Raji (cell line): ENCODE data around the gene BTRC.

ENCODE experiments used
- POLR2A ChIP-seq: IDR thresholded peaks from 2 replicates; pipeline ENCODE4 v1.6.1; 2011; ENCODE audit warnings: low read depth, low read length, control low read depth; ENCODE audit not compliant: insufficient read depth

BTRC gene

DNA sequence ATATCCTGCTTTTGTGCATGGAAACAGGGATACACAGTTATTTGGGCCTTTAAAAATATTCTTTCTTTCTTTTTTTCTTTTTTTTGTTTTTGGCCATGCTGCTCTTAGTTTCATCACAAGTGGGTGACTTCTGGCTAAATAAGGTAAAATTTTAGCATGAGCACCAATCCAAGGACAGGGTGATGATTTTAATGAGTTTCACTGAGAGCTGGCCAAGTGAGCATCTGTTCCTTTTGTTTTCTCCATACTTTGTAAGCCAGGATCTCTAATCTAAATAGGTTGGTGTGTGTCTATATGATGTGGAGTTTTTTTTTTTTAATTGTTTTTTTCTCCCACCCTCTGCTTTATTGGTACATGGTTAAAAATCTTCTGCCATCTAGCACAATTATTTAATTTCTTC is 127.3 kb downstream of the BTRC start:
- no peak for TF ChIP-seq POLR2A

DNA sequence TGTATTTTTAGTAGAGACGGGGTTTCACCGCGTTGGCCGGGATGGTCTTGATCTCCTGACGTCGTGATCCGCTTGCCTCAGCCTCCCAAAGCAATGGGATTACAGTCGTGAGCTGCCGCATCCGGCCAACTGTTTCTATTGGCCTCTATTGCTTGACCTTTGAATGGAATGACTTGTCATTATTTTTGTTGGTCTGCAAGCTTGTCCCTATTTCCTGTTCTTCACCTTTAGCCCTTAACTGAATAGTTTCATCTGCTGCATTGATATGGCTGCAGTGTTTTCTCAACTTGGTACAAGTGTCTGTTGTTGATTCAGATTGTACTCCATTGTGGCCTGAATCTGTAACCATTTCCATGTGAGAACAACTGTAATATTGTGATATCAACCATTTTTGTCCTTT is 128.6 kb downstream of the BTRC start:
- TF ChIP-seq POLR2A = no peak

DNA sequence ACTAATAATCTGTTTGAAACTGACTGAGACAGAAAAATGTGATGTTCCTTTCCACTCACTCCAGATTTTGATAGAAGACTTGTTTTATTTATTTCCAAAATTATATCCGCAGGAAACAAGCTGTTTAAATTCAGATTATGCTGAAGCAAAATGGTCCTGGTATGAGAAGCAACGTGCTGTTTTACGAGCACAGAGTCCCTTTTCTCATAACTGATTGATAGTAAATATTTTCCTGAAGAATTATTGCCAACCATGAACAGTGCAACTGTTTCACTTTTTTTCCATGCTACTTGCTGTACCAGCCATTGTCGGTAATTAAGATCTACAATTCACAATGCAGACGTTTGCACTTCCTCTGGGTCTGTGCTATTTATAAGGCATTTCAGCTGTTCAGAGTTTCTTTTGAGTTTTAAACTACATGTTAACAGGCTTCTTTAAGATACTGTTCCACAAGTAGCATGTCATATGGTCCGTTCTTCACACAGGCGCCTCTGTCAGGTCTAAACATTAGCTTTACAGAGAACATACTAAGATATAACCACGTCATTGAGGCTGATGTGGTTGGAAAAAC is 130.3 kb downstream of the BTRC start:
- TF ChIP-seq POLR2A = no peak

DNA sequence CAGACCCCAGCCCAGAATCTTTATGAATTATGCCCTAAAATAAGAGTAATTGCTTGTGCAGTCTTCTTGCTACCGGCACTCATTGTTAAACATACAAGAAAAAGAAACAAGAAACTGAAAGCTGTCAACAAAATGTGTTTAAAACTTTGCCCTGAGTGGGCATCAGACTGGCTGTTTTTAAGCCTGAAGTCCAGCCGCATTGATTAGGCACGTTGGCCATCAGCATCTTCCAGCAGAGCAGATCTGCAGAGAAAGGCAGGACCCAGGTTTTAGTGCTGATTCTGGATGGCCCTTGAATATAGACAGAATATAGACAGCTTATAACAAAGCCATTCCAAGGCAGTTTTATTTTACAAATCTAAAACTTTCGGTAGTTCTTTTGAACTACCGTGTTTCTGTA is 131.2 kb downstream of the BTRC start:
- TF ChIP-seq POLR2A = no peak

DNA sequence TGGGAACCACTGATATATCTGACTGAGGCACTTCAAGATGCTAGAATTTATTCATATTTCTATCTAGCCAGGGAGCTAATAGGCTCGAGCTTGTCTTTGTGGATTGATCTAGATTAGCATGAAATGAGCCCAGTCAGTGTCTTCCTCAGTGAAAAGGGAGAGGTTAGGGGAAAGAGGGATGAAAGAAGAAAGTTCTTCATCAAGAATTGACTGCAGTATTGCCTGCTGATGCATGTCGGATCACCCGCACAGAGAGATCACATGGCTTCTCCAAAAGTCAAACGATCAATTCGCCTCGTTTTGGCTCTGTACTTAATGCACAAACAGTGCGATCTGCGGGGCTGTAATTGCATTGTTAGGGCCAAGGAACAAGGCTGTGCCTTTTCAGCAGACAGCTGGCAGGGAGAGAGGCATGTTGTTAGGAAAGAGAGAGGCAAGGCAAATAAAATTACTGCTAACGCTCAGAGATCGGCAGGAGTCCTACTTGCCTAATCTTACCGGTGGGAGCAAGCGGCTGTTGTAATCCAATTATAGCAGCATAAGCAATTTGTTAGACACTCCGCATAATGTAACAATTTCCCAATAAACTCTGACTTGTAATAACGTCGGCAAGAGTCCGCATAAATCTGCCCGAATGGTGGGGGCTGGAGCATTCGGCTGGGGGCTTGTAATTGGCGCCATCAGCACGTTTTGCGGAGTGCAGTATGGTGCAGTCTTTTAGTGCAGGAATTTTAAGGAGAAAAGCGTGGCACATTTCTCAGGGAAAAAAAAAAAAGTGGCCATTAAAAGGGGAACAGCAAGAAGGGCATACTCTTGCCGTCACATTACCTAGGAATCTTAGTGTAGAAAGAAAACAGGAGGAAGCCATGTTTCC is 132.0 kb downstream of the BTRC start:
- TF ChIP-seq POLR2A = no peak

DNA sequence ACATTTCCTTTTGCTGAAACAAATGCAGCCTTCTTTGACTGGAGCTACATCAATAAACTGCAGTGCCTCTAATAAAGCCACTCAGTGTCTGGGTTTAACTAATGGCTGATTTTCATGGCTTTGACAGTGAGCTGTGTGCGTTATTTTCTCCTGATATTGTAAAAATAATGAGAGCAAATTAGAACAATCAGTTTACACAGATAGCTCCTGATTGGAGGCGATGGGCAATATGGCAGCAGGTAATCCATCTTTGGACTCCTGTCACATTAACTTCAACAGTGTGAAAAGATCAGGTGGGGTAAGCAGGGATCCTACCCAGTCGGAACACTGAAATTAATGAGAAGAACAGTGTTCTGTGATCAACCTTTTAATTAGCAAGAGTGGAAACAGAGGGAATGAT is 133.4 kb downstream of the BTRC start:
- TF ChIP-seq POLR2A = no peak

DNA sequence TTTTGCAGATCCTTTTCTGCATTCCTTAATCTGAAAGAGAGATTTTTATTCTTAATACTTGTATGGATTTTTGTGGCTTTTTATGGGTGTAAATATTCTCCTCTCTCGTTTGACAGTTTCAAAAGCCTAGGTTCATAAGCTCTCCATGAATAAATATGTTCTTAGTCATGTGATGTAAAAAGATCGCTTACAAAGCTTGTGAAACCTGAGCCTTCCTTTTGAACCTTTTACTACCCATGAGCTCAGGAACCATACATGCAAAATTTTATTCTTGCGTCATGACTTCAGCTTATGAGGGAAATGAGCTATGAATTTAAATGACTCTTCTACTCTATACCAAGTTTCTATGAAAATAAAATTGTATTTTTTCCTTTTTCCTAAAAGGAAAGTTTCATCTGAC is 135.4 kb downstream of the BTRC start:
- no peak for TF ChIP-seq POLR2A

DNA sequence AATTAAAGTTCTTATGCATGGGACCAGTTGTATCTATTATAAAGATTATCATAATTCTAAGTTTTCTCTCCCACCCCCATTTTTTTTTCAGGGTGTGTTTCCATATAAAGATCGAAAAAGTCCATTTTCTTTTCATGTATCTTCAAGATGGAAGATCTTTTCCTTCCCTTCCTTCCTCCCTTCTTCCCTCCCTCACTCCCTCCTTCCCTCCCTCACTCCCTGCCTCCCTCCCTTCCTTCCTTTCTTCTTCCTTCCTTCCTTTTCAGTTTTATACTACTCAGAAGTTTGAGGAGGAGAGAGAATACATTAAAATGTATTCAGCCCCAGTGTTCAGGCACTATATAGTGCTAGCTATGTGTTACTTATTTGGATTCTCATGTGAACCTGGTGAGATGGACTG is 136.1 kb downstream of the BTRC start:
- no peak for TF ChIP-seq POLR2A

DNA sequence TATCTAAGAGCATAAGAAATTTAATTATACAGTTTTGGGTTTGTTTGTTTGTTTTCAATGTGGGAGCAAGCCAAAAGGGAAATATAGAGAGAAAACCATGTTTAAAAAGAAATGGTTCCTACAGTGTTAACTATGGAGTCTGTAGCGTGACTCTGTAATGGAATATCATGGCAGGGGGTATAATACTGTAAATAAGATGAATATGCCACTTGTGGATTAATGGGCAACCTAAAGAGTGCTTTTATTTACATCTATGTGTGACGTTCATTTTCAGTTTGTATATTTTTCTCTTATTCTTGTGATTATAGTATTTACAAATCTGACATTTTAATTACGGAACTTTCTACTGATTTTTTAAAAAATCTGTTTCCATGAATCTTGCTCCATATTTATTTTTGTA is 138.2 kb downstream of the BTRC start:
- TF ChIP-seq POLR2A = no peak

DNA sequence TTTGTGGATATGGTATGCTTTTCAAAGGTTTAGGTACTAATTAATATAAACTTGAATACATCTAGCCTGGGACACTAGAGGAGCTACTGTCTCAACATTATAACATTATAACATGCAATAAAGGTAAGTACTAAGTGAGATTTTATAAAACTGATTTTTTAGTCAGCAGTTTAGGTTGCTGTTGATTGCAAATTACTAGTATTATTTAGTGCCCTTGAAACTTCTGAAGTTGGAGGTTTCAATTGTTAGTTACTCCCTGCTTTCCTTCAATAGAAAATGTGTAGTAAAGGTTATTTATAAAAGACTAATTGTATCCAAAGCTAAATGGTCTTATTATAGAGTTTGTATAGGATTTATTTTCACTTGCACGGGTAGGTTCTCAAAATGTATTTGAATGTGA is 138.8 kb downstream of the BTRC start:
- TF ChIP-seq POLR2A = no peak

DNA sequence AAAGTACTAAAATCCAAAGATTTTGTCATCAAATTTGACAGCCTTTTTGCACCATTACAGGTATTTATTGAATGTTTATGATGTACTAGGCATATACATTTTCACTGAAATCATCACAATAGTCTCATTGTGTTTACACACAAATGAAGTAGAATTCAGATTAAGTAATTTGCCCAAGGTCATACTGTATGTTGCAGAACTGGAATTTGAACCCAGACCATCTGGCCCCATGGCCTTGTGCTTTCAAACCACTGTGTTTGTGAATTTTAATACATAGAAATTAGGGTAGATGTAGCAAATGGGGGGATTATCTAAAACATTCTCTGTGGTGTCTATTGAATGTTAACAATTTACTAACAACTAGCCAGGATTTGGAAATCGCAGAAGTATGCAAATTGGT is 139.3 kb downstream of the BTRC start:
- TF ChIP-seq POLR2A = no peak

DNA sequence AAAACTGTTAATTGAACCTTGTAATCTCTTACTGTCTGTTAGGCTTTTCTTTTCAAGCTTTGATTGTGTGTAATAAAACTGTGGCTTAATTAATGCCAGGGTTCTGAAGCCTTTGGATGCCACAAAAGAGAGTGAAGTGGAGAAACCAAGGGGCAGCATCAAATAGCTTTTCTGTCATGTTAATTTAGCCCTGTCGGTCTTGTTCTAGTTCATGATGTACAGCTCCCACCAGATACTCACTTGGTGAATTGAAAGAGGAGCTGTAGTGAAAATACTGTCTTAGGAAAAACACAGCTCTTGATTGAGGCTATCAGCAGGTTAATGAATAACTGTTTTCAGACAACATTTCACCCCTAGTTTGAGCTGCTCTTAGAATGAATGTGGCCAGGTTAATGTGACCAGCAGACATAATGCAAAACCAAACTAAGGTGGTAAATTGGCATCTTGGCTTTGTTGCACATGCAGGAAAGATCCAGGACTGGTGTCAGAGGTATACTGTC is 139.9 kb downstream of the BTRC start:
- no peak for TF ChIP-seq POLR2A

DNA sequence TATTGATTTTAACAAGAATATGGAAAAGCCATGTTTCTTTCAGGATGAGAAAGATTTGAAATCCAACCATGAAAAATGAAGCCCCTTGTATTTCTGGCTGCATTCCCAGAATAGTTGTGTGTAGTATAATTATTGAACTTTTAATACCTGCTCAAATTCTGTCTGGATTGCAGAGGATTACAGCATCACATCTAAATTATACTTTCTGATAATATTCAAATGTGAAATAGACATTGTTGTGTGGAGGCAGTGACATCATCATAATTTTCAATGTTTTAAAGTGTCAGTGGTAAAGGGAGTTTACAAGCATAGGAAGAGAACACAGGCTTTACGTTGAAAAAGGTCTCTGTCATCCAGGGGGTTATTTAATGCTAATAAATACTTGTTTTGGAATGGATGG is 140.7 kb downstream of the BTRC start:
- TF ChIP-seq POLR2A = no peak

DNA sequence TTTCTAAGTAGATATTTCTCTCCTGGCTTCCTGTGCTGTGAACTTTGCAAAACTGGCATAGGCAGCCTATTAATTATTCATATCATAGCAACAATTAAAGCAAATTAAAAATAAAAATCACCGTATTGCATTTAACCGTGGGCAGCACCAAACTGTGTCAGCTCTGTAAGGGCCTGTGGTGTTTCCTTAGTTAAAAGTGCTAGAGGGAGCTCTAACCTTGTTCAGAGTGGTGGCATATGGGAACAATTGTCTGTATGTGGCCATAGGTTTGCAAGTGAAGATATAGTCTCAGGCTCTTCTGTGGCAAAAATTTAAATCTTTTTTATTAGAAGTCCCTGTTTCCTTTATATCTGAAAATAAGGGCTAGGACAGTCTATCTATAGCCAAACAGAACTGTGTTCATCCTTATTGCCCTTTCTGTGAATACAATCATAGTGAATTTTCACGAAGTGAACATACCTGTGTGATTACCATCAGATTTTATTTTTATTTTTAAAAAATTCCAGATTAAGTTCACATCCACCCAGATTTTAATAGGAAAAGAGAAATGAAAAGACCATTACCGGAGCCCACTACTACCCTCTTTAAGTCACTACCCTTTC is 141.5 kb downstream of the BTRC start:
- TF ChIP-seq POLR2A = no peak

DNA sequence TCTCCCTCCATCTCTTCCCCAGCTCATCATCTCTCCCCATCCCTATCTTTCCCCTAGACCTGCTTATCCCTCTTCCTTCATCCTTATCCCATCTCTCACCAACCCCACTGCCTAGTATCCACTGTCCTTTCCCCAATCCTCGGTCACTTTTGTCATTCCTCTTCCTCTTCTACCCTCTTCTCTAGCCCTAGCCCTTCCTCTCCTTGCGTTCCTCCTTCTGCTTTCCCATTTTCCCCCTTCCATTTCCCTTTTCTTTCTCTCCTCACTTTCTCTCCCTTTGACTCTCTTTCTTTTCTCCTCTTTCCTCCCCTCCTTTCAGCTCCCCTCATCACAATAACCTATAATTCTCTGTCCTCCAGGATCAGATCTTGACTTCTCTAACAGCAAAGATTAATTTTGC is 150.5 kb downstream of the BTRC start:
- TF ChIP-seq POLR2A = no peak
